Motor neuron (in vitro differentiated cells): ENCODE results near the gene CSH1. TPM values are rescaled to one million over a fixed set of nuclear protein-coding genes. Genes with fewer than 3 reads are reported as not detected.
A peak's percentile ranks its signal among the peaks of the same experiment; 100 is the strongest.
"Not testable (repeated sequence)": the region's sequence is repeated elsewhere in the genome, so short reads cannot be mapped to it uniquely, and the experiment has no call there.

Experiments
- ATAC-seq, 8 experiments: fragments of 200-7000 bp; cut with Tn5 transposase; replicated peaks in 6 of 8; 2 replicates each; pipeline ENCODE4 v1.8.0; 2021; ENCODE audit warnings: mild to moderate bottlenecking in 8 of 8, moderate library complexity in 8 of 8
- H3K27ac ChIP-seq, 2 donors: fragments of 250-450 bp; sonication (Bioruptor Pico); 2 replicates each; pipeline ENCODE4 v1.9.0; 2021; ENCODE audit warnings: antibody characterized with exemption in 2 of 2, mild to moderate bottlenecking in 2 of 2, moderate library complexity in 1 of 2
- H3K4me1 ChIP-seq, 2 donors: fragments of 250-450 bp; sonication (Bioruptor Pico); replicated peaks in 1 of 2; 2 replicates each; pipeline ENCODE4 v1.6.1; 2021; ENCODE audit warnings: antibody characterized with exemption in 2 of 2, mild to moderate bottlenecking in 2 of 2, moderate library complexity in 1 of 2
- H3K4me3 ChIP-seq, 5 donors: fragments of 250-450 bp; sonication (Bioruptor Pico); 2 replicates each; pipeline ENCODE4 v1.9.0; 2021; ENCODE audit warnings: antibody characterized with exemption in 5 of 5, mild to moderate bottlenecking in 5 of 5, moderate library complexity in 4 of 5
- WGBS, 10 experiments: fragments of 450-650 bp; shearing (Covaris generic); methylation state at CpG; one replicate each; pipeline ENCODE4 v1.0.0; 2022; 5-methylcytosine and 5-hydroxymethylcytosine counted together
- in situ Hi-C, 9 experiments: fragments of 400-800 bp; cut with MboI; loops; one replicate each; pipeline ENCODE4 v1.15.0; 2021; ENCODE audit warnings: low sequenced_read_pairs in 9 of 9, low pct_unique_long_range_greater_than_20kb in 2 of 9; ENCODE audit not compliant: unreplicated experiment in 9 of 9
- total RNA-seq, 8 experiments: library from RNA; unstranded; fragments of 300-600 nt; gene quantifications; 2 replicates each; pipeline versions ENCODE4 v1.2.3 to v1.2.4, GENCODE V29; 2022

The CSH1 gene
- total RNA-seq, 8 experiments from 2014 or later: 0.24 to 0.46 TPM; not detected in 6

- Histone ChIP-seq H3K4me1 (no peaks in the 10 kb centered on the region), H3K4me3 (no peak overlapping the region), H3K27ac (no peak overlapping the region)
- 91 to 100% (median 98%) methylated on average over 1 to 7 of the region's 7 CpGs; no CpG with 5 or more reads in 5 of the 10 experiments for WGBS, 10 experiments
- ATAC-seq: no peak
- in situ Hi-C loops: loop anchor here in 6 of 9 experiments (25.0 kb wide), 3 partner anchors 98 to 373 kb away; partner anchors contain the start of genes ERN1 (in 5 of the 6) and ICAM2 (in 1 of the 6)
Observed at GRCh38 chr17:63914471-63914870, 18.1 kb upstream of the CSH1 start.

GRCh38 chr17:63911657-63912100, 15.3 kb upstream of the CSH1 start:
- 0% methylated on average over 1 of the region's 8 CpGs; no CpG with 5 or more reads in 9 of the 10 experiments for WGBS, 10 experiments
- no peak overlapping the region for H3K4me3 ChIP-seq
- H3K27ac ChIP-seq: no peak overlapping the region
- in situ Hi-C loops: loop anchor here in 6 of 9 experiments (25.0 kb wide), 3 partner anchors 101 to 376 kb away; partner anchors contain the start of genes ERN1 (in 5 of the 6) and ICAM2 (in 1 of the 6)
- no peaks in the 10 kb centered on the region for H3K4me1 ChIP-seq
- peak in 6 of 8 experiments; percentile 22 to 64 (median 51) for ATAC-seq

- Histone ChIP-seq H3K4me3 (no peak within 1 kb of the TSS), H3K27ac (no peak within 1 kb of the TSS), H3K4me1 (no peaks in the 10 kb centered on the region)
- no peak for ATAC-seq
- in situ Hi-C loops: loop anchor here in 6 of 9 experiments (25.0 kb wide), 3 partner anchors 101 to 376 kb away; partner anchors contain the start of genes ERN1 (in 5 of the 6) and ICAM2 (in 1 of the 6)
- WGBS, 10 experiments: 20 to 80% (median 56%) methylated on average over 1 to 7 of the region's 15 CpGs; no CpG with 5 or more reads in 5 of the 10 experiments
Observed at GRCh38 chr17:63911041-63911635, 14.8 kb upstream of the CSH1 start, which contains the start of gene CSHL1. Gene CSHL1 (minus strand): TSS chr17:63911258. CDS start chr17:63911196, 62 bp downstream.

- ATAC-seq: no peak
- no peak overlapping the region for H3K4me3 ChIP-seq
- in situ Hi-C loops: loop anchor here in 6 of 9 experiments (25.0 kb wide), 3 partner anchors 102 to 377 kb away; partner anchors contain the start of genes ERN1 (in 5 of the 6) and ICAM2 (in 1 of the 6)
- 14 to 77% (median 61%) methylated on average over 2 to 11 of the region's 14 CpGs; no CpG with 5 or more reads in 4 of the 10 experiments for WGBS, 10 experiments
- no peaks in the 10 kb centered on the region for H3K4me1 ChIP-seq
- no peak overlapping the region for H3K27ac ChIP-seq
Observed at GRCh38 chr17:63910096-63910495, 13.7 kb upstream of the CSH1 start.

GRCh38 chr17:63909586-63909985, 13.2 kb upstream of the CSH1 start:
- in situ Hi-C loops: loop anchor here in 6 of 9 experiments (25.0 kb wide), 3 partner anchors 103 to 378 kb away; partner anchors contain the start of genes ERN1 (in 5 of the 6) and ICAM2 (in 1 of the 6)
- not testable (repeated sequence) for H3K27ac ChIP-seq, H3K4me3 ChIP-seq, ATAC-seq, H3K4me1 ChIP-seq
- no CpG with 5 or more reads among the region's 10 CpGs for WGBS, 10 experiments

GRCh38 chr17:63907161-63907778, 10.9 kb upstream of the CSH1 start:
- ATAC-seq: peak in 4 of 8 experiments; percentile 40 to 58 (median 50)

GRCh38 chr17:63904796-63905195, 8.4 kb upstream of the CSH1 start:
- not testable (repeated sequence) for ATAC-seq, H3K27ac ChIP-seq, H3K4me1 ChIP-seq, H3K4me3 ChIP-seq
- 70 to 100% (median 86%) methylated on average over 1 to 8 of the region's 8 CpGs; no CpG with 5 or more reads in 2 of the 10 experiments for WGBS, 10 experiments
- in situ Hi-C loops: loop anchor here in 6 of 9 experiments (25.0 kb wide), 3 partner anchors 108 to 383 kb away; partner anchors contain the start of genes ERN1 (in 5 of the 6) and ICAM2 (in 1 of the 6)

More at GRCh38 chr17:63907161-63907778, 10.9 kb upstream of the CSH1 start:
- 38 to 93% (median 57%) methylated on average over 2 to 7 of the region's 12 CpGs; no CpG with 5 or more reads in 1 of the 10 experiments for WGBS, 10 experiments
- H3K4me3 ChIP-seq, H3K27ac ChIP-seq, H3K4me1 ChIP-seq: not testable (repeated sequence)
- in situ Hi-C loops: loop anchor here in 6 of 9 experiments (25.0 kb wide), 3 partner anchors 105 to 380 kb away; partner anchors contain the start of genes ERN1 (in 5 of the 6) and ICAM2 (in 1 of the 6)

GRCh38 chr17:63903787-63904201, 7.4 kb upstream of the CSH1 start:
- in situ Hi-C loops: loop anchor here in 6 of 9 experiments (25.0 kb wide), 3 partner anchors 109 to 384 kb away; partner anchors contain the start of genes ERN1 (in 5 of the 6) and ICAM2 (in 1 of the 6)
- not testable (repeated sequence) for H3K27ac ChIP-seq, H3K4me3 ChIP-seq, H3K4me1 ChIP-seq
- 0 to 80% (median 43%) methylated on average over 1 of the region's 5 CpGs; no CpG with 5 or more reads in 6 of the 10 experiments for WGBS, 10 experiments
- peak in 5 of 8 experiments; percentile 22 to 71 (median 60) for ATAC-seq

GRCh38 chr17:63901971-63902370, 5.6 kb upstream of the CSH1 start:
- H3K27ac ChIP-seq, H3K4me1 ChIP-seq, H3K4me3 ChIP-seq, ATAC-seq: not testable (repeated sequence)
- 54 to 100% methylated on average over 2 of the region's 2 CpGs; no CpG with 5 or more reads in 8 of the 10 experiments for WGBS, 10 experiments
- in situ Hi-C loops: loop anchor here in 6 of 9 experiments (25.0 kb wide), 3 partner anchors 110 to 385 kb away; partner anchors contain the start of genes ERN1 (in 5 of the 6) and ICAM2 (in 1 of the 6)

GRCh38 chr17:63898899-63899798, 2.8 kb upstream of the CSH1 start:
- H3K4me1 ChIP-seq, in situ Hi-C loops, H3K27ac ChIP-seq, ATAC-seq, H3K4me3 ChIP-seq: not testable (repeated sequence)
- WGBS, 10 experiments: 40 to 100% (median 90%) methylated on average over 1 to 2 of the region's 6 CpGs; no CpG with 5 or more reads in 7 of the 10 experiments

- H3K4me1 ChIP-seq, H3K27ac ChIP-seq, in situ Hi-C loops, ATAC-seq, H3K4me3 ChIP-seq: not testable (repeated sequence)
- WGBS, 10 experiments: 80% methylated on average over 1 of the region's 10 CpGs; no CpG with 5 or more reads in 9 of the 10 experiments
Observed at GRCh38 chr17:63894821-63895220, 1.6 kb downstream of the CSH1 start.

GRCh38 chr17:63894021-63894420, 2.4 kb downstream of the CSH1 start:
- ATAC-seq, H3K4me1 ChIP-seq, in situ Hi-C loops, H3K4me3 ChIP-seq, H3K27ac ChIP-seq: not testable (repeated sequence)
- 0% methylated on average over 1 of the region's 3 CpGs; no CpG with 5 or more reads in 9 of the 10 experiments for WGBS, 10 experiments
